Panc1 (cell line): Measurements from ENCODE around the gene CNKSR2.

Source experiments
- POLR2AphosphoS5 ChIP-seq: IDR thresholded peaks from 2 replicates; pipeline ENCODE4 v1.6.1; 2012; ENCODE audit warnings: mild to moderate bottlenecking, low read depth, low read length, moderate library complexity
- SIN3A ChIP-seq: IDR thresholded peaks from 2 replicates; pipeline ENCODE4 v1.6.1; 2012; ENCODE audit warnings: low read depth, mild to moderate bottlenecking, low read length, moderate library complexity, borderline replicate concordance; ENCODE audit not compliant: insufficient read depth
- TF ChIP-seq, protein P1 (sequence below): fragments of 450-650 bp; IDR thresholded peaks from 2 replicates; pipeline ENCODE4 v1.5.1; 2017; ENCODE audit warnings: mild to moderate bottlenecking
- TF ChIP-seq, protein P2 (sequence below), 2 experiments: IDR thresholded peaks; 2 replicates each; pipeline ENCODE4 v1.6.1; 2011 to 2012; ENCODE audit warnings: low read depth in 2 of 2, control low read depth in 1 of 2, low read length in 1 of 2, mild to moderate bottlenecking in 1 of 2, moderate library complexity in 1 of 2; ENCODE audit not compliant: insufficient read depth in 1 of 2

DNA sequence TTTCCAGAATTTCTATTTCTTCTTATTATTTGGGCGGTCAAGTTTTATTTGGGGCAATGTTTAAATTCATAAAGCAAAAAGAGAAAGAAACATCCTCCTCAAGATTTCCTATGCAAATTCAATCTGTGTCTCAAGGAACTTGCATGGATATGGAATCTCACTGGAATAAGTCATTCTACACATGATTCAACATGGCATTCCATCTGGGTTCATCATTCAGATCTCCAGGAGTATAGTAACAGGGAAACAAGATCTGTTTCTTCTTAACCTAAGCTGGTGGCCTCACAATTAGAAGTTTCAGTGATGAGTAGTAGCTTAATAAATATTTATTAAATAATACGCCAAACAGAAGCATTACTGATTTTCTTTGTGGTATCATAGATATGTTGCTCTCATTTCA is 264.1 kb downstream of the CNKSR2 start:
- TF ChIP-seq, protein P1, sequence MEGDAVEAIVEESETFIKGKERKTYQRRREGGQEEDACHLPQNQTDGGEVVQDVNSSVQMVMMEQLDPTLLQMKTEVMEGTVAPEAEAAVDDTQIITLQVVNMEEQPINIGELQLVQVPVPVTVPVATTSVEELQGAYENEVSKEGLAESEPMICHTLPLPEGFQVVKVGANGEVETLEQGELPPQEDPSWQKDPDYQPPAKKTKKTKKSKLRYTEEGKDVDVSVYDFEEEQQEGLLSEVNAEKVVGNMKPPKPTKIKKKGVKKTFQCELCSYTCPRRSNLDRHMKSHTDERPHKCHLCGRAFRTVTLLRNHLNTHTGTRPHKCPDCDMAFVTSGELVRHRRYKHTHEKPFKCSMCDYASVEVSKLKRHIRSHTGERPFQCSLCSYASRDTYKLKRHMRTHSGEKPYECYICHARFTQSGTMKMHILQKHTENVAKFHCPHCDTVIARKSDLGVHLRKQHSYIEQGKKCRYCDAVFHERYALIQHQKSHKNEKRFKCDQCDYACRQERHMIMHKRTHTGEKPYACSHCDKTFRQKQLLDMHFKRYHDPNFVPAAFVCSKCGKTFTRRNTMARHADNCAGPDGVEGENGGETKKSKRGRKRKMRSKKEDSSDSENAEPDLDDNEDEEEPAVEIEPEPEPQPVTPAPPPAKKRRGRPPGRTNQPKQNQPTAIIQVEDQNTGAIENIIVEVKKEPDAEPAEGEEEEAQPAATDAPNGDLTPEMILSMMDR, result no peak
- TF ChIP-seq POLR2AphosphoS5 (no peak), SIN3A (no peak)
- TF ChIP-seq, protein P2, sequence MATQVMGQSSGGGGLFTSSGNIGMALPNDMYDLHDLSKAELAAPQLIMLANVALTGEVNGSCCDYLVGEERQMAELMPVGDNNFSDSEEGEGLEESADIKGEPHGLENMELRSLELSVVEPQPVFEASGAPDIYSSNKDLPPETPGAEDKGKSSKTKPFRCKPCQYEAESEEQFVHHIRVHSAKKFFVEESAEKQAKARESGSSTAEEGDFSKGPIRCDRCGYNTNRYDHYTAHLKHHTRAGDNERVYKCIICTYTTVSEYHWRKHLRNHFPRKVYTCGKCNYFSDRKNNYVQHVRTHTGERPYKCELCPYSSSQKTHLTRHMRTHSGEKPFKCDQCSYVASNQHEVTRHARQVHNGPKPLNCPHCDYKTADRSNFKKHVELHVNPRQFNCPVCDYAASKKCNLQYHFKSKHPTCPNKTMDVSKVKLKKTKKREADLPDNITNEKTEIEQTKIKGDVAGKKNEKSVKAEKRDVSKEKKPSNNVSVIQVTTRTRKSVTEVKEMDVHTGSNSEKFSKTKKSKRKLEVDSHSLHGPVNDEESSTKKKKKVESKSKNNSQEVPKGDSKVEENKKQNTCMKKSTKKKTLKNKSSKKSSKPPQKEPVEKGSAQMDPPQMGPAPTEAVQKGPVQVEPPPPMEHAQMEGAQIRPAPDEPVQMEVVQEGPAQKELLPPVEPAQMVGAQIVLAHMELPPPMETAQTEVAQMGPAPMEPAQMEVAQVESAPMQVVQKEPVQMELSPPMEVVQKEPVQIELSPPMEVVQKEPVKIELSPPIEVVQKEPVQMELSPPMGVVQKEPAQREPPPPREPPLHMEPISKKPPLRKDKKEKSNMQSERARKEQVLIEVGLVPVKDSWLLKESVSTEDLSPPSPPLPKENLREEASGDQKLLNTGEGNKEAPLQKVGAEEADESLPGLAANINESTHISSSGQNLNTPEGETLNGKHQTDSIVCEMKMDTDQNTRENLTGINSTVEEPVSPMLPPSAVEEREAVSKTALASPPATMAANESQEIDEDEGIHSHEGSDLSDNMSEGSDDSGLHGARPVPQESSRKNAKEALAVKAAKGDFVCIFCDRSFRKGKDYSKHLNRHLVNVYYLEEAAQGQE (IDR thresholded peaks at IDR 0.05; ENCODE audit: insufficient read depth in 1 of 2, low read depth in 2 of 2, low read length in 1 of 2), result no peak
